GM19438 (cell line): ENCODE data around the gene CRHR2.

Experiments used
- ATAC-seq: cut with Tn5 transposase; IDR thresholded peaks from one replicate; pipeline ENCODE4 v1.9.1; 2021; ENCODE audit warnings: low read depth; ENCODE audit not compliant: unreplicated experiment

The CRHR2 gene

GRCh38 chr7:30707391-30708357 lies 25.4 kb upstream of the CRHR2 start:
- no peak for ATAC-seq

GRCh38 chr7:30706908-30707307 lies 24.7 kb upstream of the CRHR2 start:
- ATAC-seq = no peak

- no peak for ATAC-seq
Observed at GRCh38 chr7:30706316-30706715, 24.1 kb upstream of the CRHR2 start.

GRCh38 chr7:30705596-30705995 lies 23.3 kb upstream of the CRHR2 start:
- no peak for ATAC-seq

GRCh38 chr7:30705008-30705407 lies 22.8 kb upstream of the CRHR2 start:
- ATAC-seq = no peak

- ATAC-seq = no peak
Observed at GRCh38 chr7:30703756-30704155, 21.5 kb upstream of the CRHR2 start.

- ATAC-seq = no peak
Observed at GRCh38 chr7:30702200-30702599, 19.9 kb upstream of the CRHR2 start.

GRCh38 chr7:30700941-30701340 lies 18.7 kb upstream of the CRHR2 start:
- ATAC-seq = no peak

- ATAC-seq = no peak
Observed at GRCh38 chr7:30699706-30700495, 17.6 kb upstream of the CRHR2 start.

GRCh38 chr7:30698481-30698880 lies 16.2 kb upstream of the CRHR2 start:
- ATAC-seq = no peak

- no peak for ATAC-seq
Observed at GRCh38 chr7:30697719-30698460, 15.6 kb upstream of the CRHR2 start.

GRCh38 chr7:30694774-30695721 lies 12.8 kb upstream of the CRHR2 start:
- ATAC-seq = no peak

GRCh38 chr7:30694218-30694745 lies 12.0 kb upstream of the CRHR2 start:
- no peak for ATAC-seq

GRCh38 chr7:30692882-30693281 lies 10.6 kb upstream of the CRHR2 start:
- no peak for ATAC-seq

GRCh38 chr7:30692438-30692837 lies 10.2 kb upstream of the CRHR2 start:
- no peak for ATAC-seq

- ATAC-seq = no peak
Observed at GRCh38 chr7:30690011-30690410, 7.8 kb upstream of the CRHR2 start.

- ATAC-seq = no peak
Observed at GRCh38 chr7:30688718-30689221, 6.5 kb upstream of the CRHR2 start.

- no peak for ATAC-seq
Observed at GRCh38 chr7:30687604-30688003, 5.3 kb upstream of the CRHR2 start.

- ATAC-seq = no peak
Observed at GRCh38 chr7:30684351-30684750, 2.1 kb upstream of the CRHR2 start.
